Thyroid gland (tissue), 4 donors: ENCODE measurements around the gene BANP.

Source experiments
- CTCF ChIP-seq, 6 experiments: fragments of 200-600 bp in 3 of 6; fragments of 450-650 bp in 3 of 6; sonication (generic) in 3 of 6; IDR thresholded peaks; one replicate each; pipeline ENCODE4 v1.5.1; 2016 to 2019; ENCODE audit warnings: antibody characterized with exemption in 6 of 6, mild to moderate bottlenecking in 2 of 6, inconsistent platforms in 1 of 6, moderate library complexity in 1 of 6
- POLR2A ChIP-seq, 2 donors: fragments of 450-650 bp; IDR thresholded peaks; one replicate each; pipeline ENCODE4 v1.6.1; 2017; ENCODE audit warnings: antibody characterized with exemption in 2 of 2, mild to moderate bottlenecking in 2 of 2, moderate library complexity in 1 of 2

- no peak for TF ChIP-seq CTCF (IDR thresholded peaks at IDR 0.05)
- no peak for TF ChIP-seq POLR2A (IDR thresholded peaks at IDR 0.05)
Measured at GRCh38 chr16:87933140-87933495, 18.1 kb upstream of the BANP start.
